Transverse colon (tissue), 4 donors: Measurements from ENCODE around the gene TLK2.
"Not testable (repeated sequence)": the region's sequence is repeated elsewhere in the genome, so short reads cannot be mapped to it uniquely, and the experiment has no call there.

Experiments used
- EP300 ChIP-seq: sonication (generic); formaldehyde crosslinking; IDR thresholded peaks from one replicate; pipeline ENCODE4 v1.6.1; 2017; ENCODE audit warnings: antibody characterized with exemption, low read depth
- POLR2A ChIP-seq: fragments of 450-650 bp; IDR thresholded peaks from one replicate; pipeline ENCODE4 v1.6.1; 2016; ENCODE audit warnings: antibody characterized with exemption, mild to moderate bottlenecking, moderate library complexity
- POLR2AphosphoS5 ChIP-seq, 3 donors: sonication (generic); formaldehyde crosslinking; IDR thresholded peaks; one replicate each; pipeline ENCODE4 v1.6.1; 2016; ENCODE audit warnings: antibody characterized with exemption in 3 of 3
- TF ChIP-seq, protein P1 (sequence below), 5 experiments: fragments of 200-600 bp in 3 of 5; fragments of 450-650 bp in 2 of 5; sonication (generic) in 3 of 5; IDR thresholded peaks; 1 replicate in 2 of 5; 2 replicates in 3 of 5; pipeline ENCODE4 v1.5.1; 2016 to 2017; ENCODE audit warnings: antibody characterized with exemption in 5 of 5, inconsistent platforms in 3 of 5, mild to moderate bottlenecking in 2 of 5, moderate library complexity in 1 of 5

GRCh38 chr17:62493049-62493655 is 14.5 kb downstream of the TLK2 start:
- TF ChIP-seq, protein P1, sequence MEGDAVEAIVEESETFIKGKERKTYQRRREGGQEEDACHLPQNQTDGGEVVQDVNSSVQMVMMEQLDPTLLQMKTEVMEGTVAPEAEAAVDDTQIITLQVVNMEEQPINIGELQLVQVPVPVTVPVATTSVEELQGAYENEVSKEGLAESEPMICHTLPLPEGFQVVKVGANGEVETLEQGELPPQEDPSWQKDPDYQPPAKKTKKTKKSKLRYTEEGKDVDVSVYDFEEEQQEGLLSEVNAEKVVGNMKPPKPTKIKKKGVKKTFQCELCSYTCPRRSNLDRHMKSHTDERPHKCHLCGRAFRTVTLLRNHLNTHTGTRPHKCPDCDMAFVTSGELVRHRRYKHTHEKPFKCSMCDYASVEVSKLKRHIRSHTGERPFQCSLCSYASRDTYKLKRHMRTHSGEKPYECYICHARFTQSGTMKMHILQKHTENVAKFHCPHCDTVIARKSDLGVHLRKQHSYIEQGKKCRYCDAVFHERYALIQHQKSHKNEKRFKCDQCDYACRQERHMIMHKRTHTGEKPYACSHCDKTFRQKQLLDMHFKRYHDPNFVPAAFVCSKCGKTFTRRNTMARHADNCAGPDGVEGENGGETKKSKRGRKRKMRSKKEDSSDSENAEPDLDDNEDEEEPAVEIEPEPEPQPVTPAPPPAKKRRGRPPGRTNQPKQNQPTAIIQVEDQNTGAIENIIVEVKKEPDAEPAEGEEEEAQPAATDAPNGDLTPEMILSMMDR (IDR thresholded peaks at IDR 0.05), result not testable (repeated sequence)
- not testable (repeated sequence) for TF ChIP-seq POLR2A; EP300; POLR2AphosphoS5 (IDR thresholded peaks at IDR 0.05)
